Gastroesophageal sphincter (tissue), 4 donors: ENCODE measurements around the gene PSME3IP1. TPM values are rescaled to one million over a fixed set of nuclear protein-coding genes. Genes with fewer than 3 reads are reported as not detected.
A peak's percentile ranks its signal among the peaks of the same experiment; 100 is the strongest.

Experiments used
- ATAC-seq: fragments of 150-250 bp; one replicate; pipeline ENCODE4 v1.9.1; 2016; ENCODE audit warnings: mild to moderate bottlenecking, moderate library complexity
- H3K27ac ChIP-seq, 4 donors: fragments of 200-600 bp; sonication (generic) in 3 of 4; 1 replicate in 3 of 4; 2 replicates in 1 of 4; pipeline ENCODE4 v1.5.1; 2016 to 2019
- H3K27me3 ChIP-seq: fragments of 200-600 bp; sonication (generic); one replicate; pipeline ENCODE4 v1.5.1; 2019
- H3K36me3 ChIP-seq, 2 donors: fragments of 200-600 bp; sonication (generic); one replicate each; pipeline ENCODE4 v1.5.1; 2019; ENCODE audit warnings: control low read depth in 1 of 2
- H3K4me1 ChIP-seq, 3 donors: fragments of 200-600 bp; sonication (generic); 1 replicate in 2 of 3; 2 replicates in 1 of 3; pipeline ENCODE4 v1.5.1; 2016 to 2019; ENCODE audit warnings: control low read depth in 2 of 3
- H3K4me3 ChIP-seq, 2 donors: fragments of 200-600 bp; sonication (generic); one replicate each; pipeline ENCODE4 v1.5.1; 2019; ENCODE audit warnings: mild to moderate bottlenecking in 1 of 2, moderate library complexity in 1 of 2
- H3K9me3 ChIP-seq, 3 donors: fragments of 200-600 bp; sonication (generic); one replicate each; pipeline ENCODE4 v1.5.1; 2017 to 2019; ENCODE audit warnings: control low read depth in 2 of 3
- EP300 ChIP-seq: sonication (generic); formaldehyde crosslinking; IDR thresholded peaks from one replicate; pipeline ENCODE4 v1.6.1; 2017; ENCODE audit warnings: antibody characterized with exemption, mild to moderate bottlenecking
- POLR2A ChIP-seq, 2 donors: fragments of 450-650 bp; IDR thresholded peaks; one replicate each; pipeline ENCODE4 v1.6.1; 2017; ENCODE audit warnings: antibody characterized with exemption in 2 of 2, mild to moderate bottlenecking in 2 of 2, moderate library complexity in 1 of 2
- POLR2AphosphoS5 ChIP-seq: sonication (generic); formaldehyde crosslinking; IDR thresholded peaks from one replicate; pipeline ENCODE4 v1.6.1; 2017; ENCODE audit warnings: antibody characterized with exemption
- WGBS, 2 donors: methylation state at CpG; one replicate each; pipeline ENCODE4 v1.1.5; 2018; ENCODE audit warnings: low coverage in 1 of 2; 5-methylcytosine and 5-hydroxymethylcytosine counted together
- total RNA-seq, 4 donors: library from RNA; depleted of rRNA; stranded (reverse); fragments of >200 nt; gene quantifications; one replicate each; pipeline ENCODE4 v1.1.0, GENCODE V29; 2016
- TF ChIP-seq, protein P1 (sequence below), 4 experiments: fragments of 200-600 bp in 2 of 4; fragments of 450-650 bp in 2 of 4; sonication (generic) in 1 of 4; IDR thresholded peaks; one replicate each; pipeline ENCODE4 v1.5.1; 2017 to 2019; ENCODE audit warnings: antibody characterized with exemption in 4 of 4, mild to moderate bottlenecking in 2 of 4, moderate library complexity in 2 of 4

The PSME3IP1 gene
- total RNA-seq, 4 donors from 2014 or later, result 54.9 to 80.7 (median 68.1) TPM

DNA sequence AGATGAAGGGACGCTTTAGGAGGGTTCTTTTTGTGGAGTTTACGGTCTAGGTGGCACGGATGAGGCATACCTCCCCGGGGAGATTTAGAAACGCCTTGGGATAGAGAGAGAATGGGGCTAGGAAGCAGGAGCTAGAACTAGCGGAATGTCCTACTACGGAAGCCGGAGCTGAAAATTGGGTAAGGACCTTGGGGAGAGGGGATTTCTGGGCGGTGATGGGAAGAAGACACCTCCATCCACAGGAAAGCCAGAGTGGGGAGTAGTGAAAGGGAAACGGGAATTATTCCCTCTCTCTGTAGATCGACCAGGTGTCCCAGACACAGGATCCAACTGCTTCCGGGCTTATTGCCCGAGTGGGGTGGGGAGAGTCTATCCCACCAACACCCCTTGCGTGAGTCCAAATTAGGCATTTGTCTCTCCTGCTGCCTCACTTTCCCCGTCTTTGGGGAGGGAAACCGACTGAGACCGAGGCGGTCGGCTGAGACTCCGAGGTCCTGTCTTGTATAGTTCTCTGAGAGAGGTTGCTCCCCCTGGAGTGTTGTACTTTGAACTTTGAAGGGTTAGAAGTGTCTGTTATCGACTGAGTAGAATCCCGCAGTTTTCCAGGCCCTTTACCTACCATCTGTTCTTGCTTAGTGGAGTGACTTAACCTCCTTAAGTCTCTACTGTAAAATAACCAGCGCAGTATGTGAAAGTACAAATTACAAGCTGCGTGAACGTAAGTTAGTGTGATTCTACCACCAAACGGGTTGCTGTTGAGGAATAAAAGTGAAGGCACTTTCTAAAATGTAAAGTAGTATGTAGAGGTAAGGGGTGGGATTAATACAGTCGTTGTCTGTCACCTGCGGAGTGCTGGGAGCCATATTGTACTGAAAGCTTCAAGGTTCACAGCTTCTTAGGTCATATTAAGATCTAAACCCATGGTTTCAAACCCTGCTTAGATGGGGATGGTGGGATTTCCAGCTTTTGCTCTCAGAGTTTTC is 1.3 kb upstream of the PSME3IP1 start:
- H3K4me1 ChIP-seq, result peaks cover 0 to 70% (median 15%) of the 10 kb centered on the region in 3 donors
- 2% methylated on average over 11 to 23 of the region's 28 CpGs for WGBS, 2 donors

GRCh38 chr16:57185446-57185944 is 344 bp downstream of the PSME3IP1 start:
- ATAC-seq, result peak; percentile 13
- H3K27me3 ChIP-seq, result no peaks in the 10 kb centered on the region
- peaks cover 0 to 3% of the 10 kb centered on the region in 2 donors for H3K36me3 ChIP-seq
- peak overlapping the region; percentile 76 to 97 (median 96) for H3K27ac ChIP-seq
- TF ChIP-seq POLR2AphosphoS5, result peak; percentile 45
- TF ChIP-seq POLR2A (IDR thresholded peaks at IDR 0.05), result no peak
- TF ChIP-seq EP300, result no peak
- TF ChIP-seq, protein P1, sequence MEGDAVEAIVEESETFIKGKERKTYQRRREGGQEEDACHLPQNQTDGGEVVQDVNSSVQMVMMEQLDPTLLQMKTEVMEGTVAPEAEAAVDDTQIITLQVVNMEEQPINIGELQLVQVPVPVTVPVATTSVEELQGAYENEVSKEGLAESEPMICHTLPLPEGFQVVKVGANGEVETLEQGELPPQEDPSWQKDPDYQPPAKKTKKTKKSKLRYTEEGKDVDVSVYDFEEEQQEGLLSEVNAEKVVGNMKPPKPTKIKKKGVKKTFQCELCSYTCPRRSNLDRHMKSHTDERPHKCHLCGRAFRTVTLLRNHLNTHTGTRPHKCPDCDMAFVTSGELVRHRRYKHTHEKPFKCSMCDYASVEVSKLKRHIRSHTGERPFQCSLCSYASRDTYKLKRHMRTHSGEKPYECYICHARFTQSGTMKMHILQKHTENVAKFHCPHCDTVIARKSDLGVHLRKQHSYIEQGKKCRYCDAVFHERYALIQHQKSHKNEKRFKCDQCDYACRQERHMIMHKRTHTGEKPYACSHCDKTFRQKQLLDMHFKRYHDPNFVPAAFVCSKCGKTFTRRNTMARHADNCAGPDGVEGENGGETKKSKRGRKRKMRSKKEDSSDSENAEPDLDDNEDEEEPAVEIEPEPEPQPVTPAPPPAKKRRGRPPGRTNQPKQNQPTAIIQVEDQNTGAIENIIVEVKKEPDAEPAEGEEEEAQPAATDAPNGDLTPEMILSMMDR (IDR thresholded peaks at IDR 0.05), result peak in 1 of 4 experiments; percentile 4
- 0 to 1% methylated on average over 5 to 19 of the region's 37 CpGs for WGBS, 2 donors
- peaks cover 0 to 54% (median 15%) of the 10 kb centered on the region in 3 donors for H3K4me1 ChIP-seq
- H3K4me3 ChIP-seq, result peak overlapping the region; percentile 64 to 94
- H3K9me3 ChIP-seq, result no peaks in the 10 kb centered on the region

More for the DNA sequence above, 1.3 kb upstream of the PSME3IP1 start:
- no peaks in the 10 kb centered on the region for H3K9me3 ChIP-seq
- peak overlapping the region; percentile 64 to 97 (median 97) for H3K27ac ChIP-seq
- no peaks in the 10 kb centered on the region for H3K36me3 ChIP-seq
- TF ChIP-seq POLR2A (IDR thresholded peaks at IDR 0.05) (peak in 1 of 2 donors; percentile 7), POLR2AphosphoS5 (no peak)
- TF ChIP-seq, protein P1 (IDR thresholded peaks at IDR 0.05), result no peak
- H3K27me3 ChIP-seq, result no peaks in the 10 kb centered on the region
- H3K4me3 ChIP-seq, result peak overlapping the region; percentile 44 to 94
- no peak for ATAC-seq

GRCh38 chr16:57184887-57185445 is 873 bp downstream of the PSME3IP1 start:
- H3K27ac ChIP-seq, result peak overlapping the region; percentile 76 to 97 (median 96)
- no peak for ATAC-seq
- H3K9me3 ChIP-seq, result no peaks in the 10 kb centered on the region
- H3K36me3 ChIP-seq, result peaks cover 0 to 8% of the 10 kb centered on the region in 2 donors
- TF ChIP-seq POLR2A (IDR thresholded peaks at IDR 0.05) (no peak), POLR2AphosphoS5 (no peak), EP300 (no peak)
- TF ChIP-seq, protein P1 (IDR thresholded peaks at IDR 0.05), result no peak
- H3K4me3 ChIP-seq, result peak overlapping the region; percentile 64 to 94
- 12 to 19% methylated on average over 7 to 8 of the region's 15 CpGs for whole genome bisulfite sequencing, 2 donors
- peaks cover 0 to 48% (median 15%) of the 10 kb centered on the region in 3 donors for H3K4me1 ChIP-seq
- no peaks in the 10 kb centered on the region for H3K27me3 ChIP-seq

DNA sequence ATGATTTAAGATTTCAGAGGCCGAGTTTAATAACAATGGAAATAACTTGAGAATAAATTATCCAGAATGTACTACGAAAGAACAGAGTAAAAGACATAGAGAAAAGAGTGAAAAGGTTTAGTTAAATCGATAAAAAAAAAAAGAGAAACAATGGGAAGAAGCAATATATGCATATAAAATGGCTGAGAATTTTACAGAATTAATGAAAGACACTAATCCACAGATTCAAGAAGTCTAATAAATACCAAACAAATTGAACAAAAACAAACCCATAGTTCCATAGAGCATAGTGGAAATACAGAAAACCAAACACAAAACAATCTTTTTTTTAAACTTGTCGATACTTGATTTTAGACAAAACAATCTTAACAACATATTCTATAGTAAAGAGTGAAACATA is 1.7 kb downstream of the PSME3IP1 start:
- Histone ChIP-seq H3K27ac (no peak overlapping the region), H3K9me3 (no peaks in the 10 kb centered on the region), H3K36me3 (peaks cover 0 to 8% of the 10 kb centered on the region in 2 donors), H3K27me3 (no peaks in the 10 kb centered on the region), H3K4me3 (no peak overlapping the region), H3K4me1 (peaks cover 0 to 49% (median 15%) of the 10 kb centered on the region in 3 donors)
- no peak for ATAC-seq
- 96% methylated on average over 3 to 4 of the region's 4 CpGs for WGBS, 2 donors
- TF ChIP-seq EP300 (no peak), POLR2A (IDR thresholded peaks at IDR 0.05) (no peak), POLR2AphosphoS5 (no peak)
- TF ChIP-seq, protein P1 (IDR thresholded peaks at IDR 0.05), result no peak
